ENCODE results near the gene ZNF292.
"Not testable (repeated sequence)": the region's sequence is repeated elsewhere in the genome, so short reads cannot be mapped to it uniquely, and the experiment has no call there.

Gene ZNF292

GRCh38 chr6:87212596-87212995, 57.2 kb downstream of the ZNF292 start:
- no peak for DNase-seq (ENCODE audit: low read depth in 3 of 3)

GRCh38 chr6:87213364-87213763, 58.0 kb downstream of the ZNF292 start:
- DNase-seq (ENCODE audit: low read depth in 3 of 3): no peak

- DNase-seq (ENCODE audit: low read depth in 3 of 3): no peak
Measured at GRCh38 chr6:87214831-87215230, 59.5 kb downstream of the ZNF292 start.

- DNase-seq (ENCODE audit: low read depth in 3 of 3): no peak
Measured at GRCh38 chr6:87220997-87221396, 65.6 kb downstream of the ZNF292 start.

GRCh38 chr6:87222676-87223075, 67.3 kb downstream of the ZNF292 start:
- DNase-seq (ENCODE audit: low read depth in 3 of 3): no peak

GRCh38 chr6:87224971-87225370, 69.6 kb downstream of the ZNF292 start:
- DNase-seq (ENCODE audit: low read depth in 3 of 3): no peak

GRCh38 chr6:87225511-87225910, 70.1 kb downstream of the ZNF292 start:
- DNase-seq (ENCODE audit: low read depth in 3 of 3): no peak

GRCh38 chr6:87225937-87226336, 70.6 kb downstream of the ZNF292 start:
- no peak for DNase-seq (ENCODE audit: low read depth in 3 of 3)

GRCh38 chr6:87230801-87231200, 75.4 kb downstream of the ZNF292 start:
- no peak for DNase-seq (ENCODE audit: low read depth in 3 of 3)

- DNase-seq (ENCODE audit: low read depth in 3 of 3): no peak
Measured at GRCh38 chr6:87237804-87238203, 82.4 kb downstream of the ZNF292 start.

GRCh38 chr6:87239098-87239635, 83.8 kb downstream of the ZNF292 start:
- not testable (repeated sequence) for DNase-seq (ENCODE audit: low read depth in 3 of 3)

GRCh38 chr6:87241304-87241703, 85.9 kb downstream of the ZNF292 start:
- DNase-seq (ENCODE audit: low read depth in 3 of 3): no peak

- DNase-seq (ENCODE audit: low read depth in 3 of 3): no peak
Measured at GRCh38 chr6:87242311-87242710, 86.9 kb downstream of the ZNF292 start.

GRCh38 chr6:87243812-87244211, 88.4 kb downstream of the ZNF292 start:
- DNase-seq (ENCODE audit: low read depth in 3 of 3): no peak

- no peak for DNase-seq (ENCODE audit: low read depth in 3 of 3)
Measured at GRCh38 chr6:87244380-87244779, 89.0 kb downstream of the ZNF292 start.

GRCh38 chr6:87250019-87250418, 94.7 kb downstream of the ZNF292 start:
- no peak for DNase-seq (ENCODE audit: low read depth in 3 of 3)

GRCh38 chr6:87251225-87251624, 95.9 kb downstream of the ZNF292 start:
- DNase-seq (ENCODE audit: low read depth in 3 of 3): no peak

GRCh38 chr6:87251725-87252124, 96.4 kb downstream of the ZNF292 start:
- no peak for DNase-seq (ENCODE audit: low read depth in 3 of 3)

- no peak for DNase-seq (ENCODE audit: low read depth in 3 of 3)
Measured at GRCh38 chr6:87257046-87257445, 101.7 kb downstream of the ZNF292 start.

- DNase-seq (ENCODE audit: low read depth in 3 of 3): no peak
Measured at GRCh38 chr6:87257565-87257964, 102.2 kb downstream of the ZNF292 start.

- no peak for DNase-seq (ENCODE audit: low read depth in 3 of 3)
Measured at GRCh38 chr6:87257975-87258374, 102.6 kb downstream of the ZNF292 start.

- no peak for DNase-seq (ENCODE audit: low read depth in 3 of 3)
Measured at GRCh38 chr6:87259791-87260190, 104.4 kb downstream of the ZNF292 start.

- DNase-seq (ENCODE audit: low read depth in 3 of 3): no peak
Measured at GRCh38 chr6:87261534-87261933, 106.2 kb downstream of the ZNF292 start.

- no peak for DNase-seq (ENCODE audit: low read depth in 3 of 3)
Measured at GRCh38 chr6:87264481-87264880, 109.1 kb downstream of the ZNF292 start.

Measured in stimulated activated CD4-positive, alpha-beta T cell treated with anti-CD3 and anti-CD28 coated beads, TNF-alpha, amount 100 ng/mL, for 4 hours (primary cell).